Measurements from ENCODE around the gene CADPS2.
"Not testable (repeated sequence)": the region's sequence is repeated elsewhere in the genome, so short reads cannot be mapped to it uniquely, and the experiment has no call there.

The CADPS2 gene

GRCh38 chr7:122304996-122305421 is 581.3 kb downstream of the CADPS2 start:
- no peak for DNase-seq

- DNase-seq, result no peak
Observed at GRCh38 chr7:122304319-122304975, 581.8 kb downstream of the CADPS2 start, which contains the start of gene FEZF1. Gene FEZF1, minus strand, starts transcription at chr7:122304750. Its CDS starts 313 bp downstream, at chr7:122304437.

- no peak for DNase-seq
Observed at GRCh38 chr7:122303531-122304318, 582.5 kb downstream of the CADPS2 start.

GRCh38 chr7:122302761-122303530 is 583.3 kb downstream of the CADPS2 start:
- no peak for DNase-seq

- no peak for DNase-seq
Observed at GRCh38 chr7:122301858-122302760, 584.2 kb downstream of the CADPS2 start.

GRCh38 chr7:122300956-122301833 is 585.1 kb downstream of the CADPS2 start:
- no peak for DNase-seq

GRCh38 chr7:122300211-122300932 is 585.9 kb downstream of the CADPS2 start:
- DNase-seq, result no peak

GRCh38 chr7:122299624-122300210 is 586.5 kb downstream of the CADPS2 start:
- no peak for DNase-seq

GRCh38 chr7:122298618-122299017 is 587.6 kb downstream of the CADPS2 start:
- no peak for DNase-seq

- DNase-seq, result no peak
Observed at GRCh38 chr7:122298131-122298530, 588.1 kb downstream of the CADPS2 start.

- DNase-seq, result no peak
Observed at GRCh38 chr7:122291189-122291588, 595.1 kb downstream of the CADPS2 start.

- DNase-seq, result no peak
Observed at GRCh38 chr7:122290476-122290875, 595.8 kb downstream of the CADPS2 start.

GRCh38 chr7:122289426-122289825 is 596.8 kb downstream of the CADPS2 start:
- no peak for DNase-seq

- not testable (repeated sequence) for DNase-seq
Observed at GRCh38 chr7:122284608-122285007, 601.7 kb downstream of the CADPS2 start.

GRCh38 chr7:122273117-122273516 is 613.1 kb downstream of the CADPS2 start:
- DNase-seq, result no peak

GRCh38 chr7:122269241-122269640 is 617.0 kb downstream of the CADPS2 start:
- no peak for DNase-seq

Data from effector CD8-positive, alpha-beta T cell (primary cell).